Activated CD8-positive, alpha-beta memory T cell treated with anti-CD3 and anti-CD28 coated beads, Interleukin-2, amount 50 U/mL, for 4 hours (primary cell): Measurements from ENCODE around the gene MAN2A2.
"Not testable (repeated sequence)": the region's sequence is repeated elsewhere in the genome, so short reads cannot be mapped to it uniquely, and the experiment has no call there.

Experiments used
- DNase-seq: peaks from one replicate; pipeline ENCODE4 v3.0.0-alpha.2; 2020

Gene MAN2A2

GRCh38 chr15:90922712-90923322, 19.7 kb downstream of the MAN2A2 start:
- not testable (repeated sequence) for DNase-seq

GRCh38 chr15:90924375-90924774, 21.3 kb downstream of the MAN2A2 start:
- no peak for DNase-seq

- DNase-seq, result not testable (repeated sequence)
These were observed 23.7 kb downstream of the MAN2A2 start for GRCh38 chr15:90926766-90927165.

- not testable (repeated sequence) for DNase-seq
These were observed 25.0 kb downstream of the MAN2A2 start for GRCh38 chr15:90928106-90928505.

- DNase-seq, result no peak
These were observed 26.3 kb downstream of the MAN2A2 start for GRCh38 chr15:90929246-90930019.

GRCh38 chr15:90930861-90931574, 27.9 kb downstream of the MAN2A2 start:
- DNase-seq, result no peak

- DNase-seq, result no peak
These were observed 28.4 kb downstream of the MAN2A2 start for GRCh38 chr15:90931575-90931827.

GRCh38 chr15:90931828-90932659, 28.9 kb downstream of the MAN2A2 start, which contains the start of gene HDDC3:
Gene HDDC3, minus strand, starts transcription at chr15:90932549. Its CDS starts 9 bp downstream, at chr15:90932540.
- peak; percentile 91 for DNase-seq

GRCh38 chr15:90932660-90932991, 29.5 kb downstream of the MAN2A2 start:
- no peak for DNase-seq

- DNase-seq, result no peak
These were observed 30.2 kb downstream of the MAN2A2 start for GRCh38 chr15:90933301-90933700.

- DNase-seq, result peak; percentile 84
These were observed 31.3 kb downstream of the MAN2A2 start for GRCh38 chr15:90934256-90934948.

- DNase-seq, result peak; percentile 98
These were observed 32.0 kb downstream of the MAN2A2 start, which contains the start of gene UNC45A for GRCh38 chr15:90934949-90935751. Gene UNC45A, plus strand, starts transcription at chr15:90935285. Its CDS starts 40 bp downstream, at chr15:90935325.

GRCh38 chr15:90936823-90937222, 33.7 kb downstream of the MAN2A2 start:
- no peak for DNase-seq

GRCh38 chr15:90938261-90938660, 35.2 kb downstream of the MAN2A2 start:
- no peak for DNase-seq

GRCh38 chr15:90939756-90940155, 36.7 kb downstream of the MAN2A2 start:
- no peak for DNase-seq

- DNase-seq, result no peak
These were observed 37.9 kb downstream of the MAN2A2 start for GRCh38 chr15:90941038-90941437.

GRCh38 chr15:90942354-90943120, 39.4 kb downstream of the MAN2A2 start:
- DNase-seq, result no peak

- DNase-seq, result no peak
These were observed 42.0 kb downstream of the MAN2A2 start for GRCh38 chr15:90945091-90945490.

- DNase-seq, result no peak
These were observed 43.4 kb downstream of the MAN2A2 start for GRCh38 chr15:90946538-90946937.

- DNase-seq, result no peak
These were observed 44.0 kb downstream of the MAN2A2 start for GRCh38 chr15:90946941-90947576.
